GM23338 (cell line): ENCODE data around the gene HRK. TPM values are rescaled to one million over a fixed set of nuclear protein-coding genes. Genes with fewer than 3 reads are reported as not detected.

Experiments
- ATAC-seq: fragments of 200-7000 bp; cut with Tn5 transposase; 3 replicates; pipeline ENCODE4 v1.9.1; 2020
- DNase-seq: peaks from one replicate; pipeline ENCODE4 v3.0.0-alpha.2; 2015; ENCODE audit warnings: low spot score
- H2AFZ ChIP-seq: fragments of 200-600 bp; sonication (generic); 2 replicates; pipeline ENCODE4 v1.8.0; 2016; ENCODE audit warnings: antibody characterized with exemption, mild to moderate bottlenecking, moderate library complexity
- H3F3A ChIP-seq: fragments of 200-600 bp; sonication (generic); replicated peaks from 2 replicates; pipeline ENCODE4 v1.8.0; 2017; ENCODE audit warnings: antibody characterized with exemption, mixed run types, low read depth
- H3K27ac ChIP-seq: fragments of 200-600 bp; sonication (generic); 2 replicates; pipeline ENCODE4 v1.6.1; 2016; ENCODE audit warnings: low read depth
- H3K27me3 ChIP-seq: fragments of 200-600 bp; sonication (generic); 2 replicates; pipeline ENCODE4 v1.8.0; 2016; ENCODE audit warnings: mild to moderate bottlenecking, mixed run types, moderate library complexity; ENCODE audit not compliant: insufficient read depth
- H3K36me3 ChIP-seq: fragments of 200-600 bp; sonication (generic); 2 replicates; pipeline ENCODE4 v1.8.0; 2016; ENCODE audit warnings: mild to moderate bottlenecking; ENCODE audit not compliant: insufficient read depth
- H3K4me1 ChIP-seq: fragments of 200-600 bp; sonication (generic); 2 replicates; pipeline ENCODE4 v1.8.0; 2016; ENCODE audit warnings: mild to moderate bottlenecking, moderate library complexity; ENCODE audit not compliant: insufficient read depth
- H3K4me2 ChIP-seq: fragments of 200-600 bp; sonication (generic); 2 replicates; pipeline ENCODE4 v1.7.1; 2017; ENCODE audit warnings: mixed run types
- H3K4me3 ChIP-seq: fragments of 200-600 bp; sonication (generic); 2 replicates; pipeline ENCODE4 v1.6.1; 2016; ENCODE audit warnings: mixed run types
- H3K79me2 ChIP-seq: fragments of 200-600 bp; sonication (generic); replicated peaks from 2 replicates; pipeline ENCODE4 v1.8.0; 2017; ENCODE audit warnings: mild to moderate bottlenecking; ENCODE audit not compliant: insufficient read depth
- H3K9me2 ChIP-seq: fragments of 200-600 bp; sonication (generic); 2 replicates; pipeline ENCODE4 v1.8.0; 2017; ENCODE audit not compliant: insufficient read depth
- H4K20me1 ChIP-seq: fragments of 200-600 bp; sonication (generic); replicated peaks from 2 replicates; pipeline ENCODE4 v1.8.0; 2017; ENCODE audit warnings: mild to moderate bottlenecking; ENCODE audit not compliant: insufficient read depth
- H3K27ac Mint-ChIP-seq: 2 replicates; pipeline ENCODE4 v1.8.0; 2020; ENCODE audit warnings: inconsistent platforms, mild to moderate bottlenecking, moderate library complexity, mixed read lengths
- H3K27me3 Mint-ChIP-seq: 3 replicates; pipeline ENCODE4 v1.8.0; 2022; ENCODE audit warnings: low read depth, mild to moderate bottlenecking, moderate library complexity, mixed read lengths, inconsistent platforms; ENCODE audit not compliant: insufficient read depth, poor library complexity
- H3K36me3 Mint-ChIP-seq: 3 replicates; pipeline ENCODE4 v1.8.0; 2021; ENCODE audit warnings: low read depth, mild to moderate bottlenecking, inconsistent platforms, moderate library complexity, mixed read lengths
- H3K4me1 Mint-ChIP-seq: 3 replicates; pipeline ENCODE4 v1.8.0; 2020; ENCODE audit warnings: mild to moderate bottlenecking, inconsistent platforms, mixed read lengths
- H3K4me3 Mint-ChIP-seq: 3 replicates; pipeline ENCODE4 v1.8.0; 2021; ENCODE audit warnings: moderate library complexity, mild to moderate bottlenecking, inconsistent platforms, mixed read lengths
- H3K9me3 Mint-ChIP-seq: 3 replicates; pipeline ENCODE4 v1.8.0; 2020; ENCODE audit warnings: moderate library complexity, mild to moderate bottlenecking, inconsistent platforms, mixed read lengths
- CREB1 ChIP-seq: fragments of 250-450 bp; sonication (Bioruptor Pico); IDR thresholded peaks from 2 replicates; pipeline ENCODE4 v1.5.0; 2020; ENCODE audit warnings: low read depth, mild to moderate bottlenecking, moderate library complexity
- ETS1 ChIP-seq: IDR thresholded peaks from 2 replicates; pipeline ENCODE4 v1.6.1; 2016; ENCODE audit warnings: antibody characterized with exemption
- EZH2phosphoT487 ChIP-seq: fragments of 200-600 bp; sonication (generic); IDR thresholded peaks from one replicate; pipeline ENCODE4 v1.8.1; 2018; ENCODE audit warnings: antibody characterized with exemption; ENCODE audit not compliant: unreplicated experiment
- JUNB ChIP-seq: IDR thresholded peaks from one replicate; pipeline ENCODE4 v1.6.1; 2016; ENCODE audit warnings: antibody characterized with exemption; ENCODE audit not compliant: unreplicated experiment
- NANOG ChIP-seq: IDR thresholded peaks from 2 replicates; pipeline ENCODE4 v1.6.1; 2016; ENCODE audit warnings: antibody characterized with exemption, borderline replicate concordance
- POLR2AphosphoS5 ChIP-seq: IDR thresholded peaks from 2 replicates; pipeline ENCODE4 v1.6.1; 2016; ENCODE audit warnings: antibody characterized with exemption, low read depth
- REST ChIP-seq: IDR thresholded peaks from one replicate; pipeline ENCODE4 v1.6.1; 2018; ENCODE audit warnings: antibody characterized with exemption; ENCODE audit not compliant: unreplicated experiment
- STAT1 ChIP-seq: IDR thresholded peaks from one replicate; pipeline ENCODE4 v1.6.1; 2016; ENCODE audit warnings: antibody characterized with exemption; ENCODE audit not compliant: unreplicated experiment
- polyA plus RNA-seq: library from polyadenylated mRNA; unstranded; fragments of >200 nt; fragmentation: Nextera tagmentation; extraction: Ambion mirVana; gene quantifications from 2 replicates; pipeline ENCODE4 v1.2.1, GENCODE V29; 2016
- total RNA-seq: library from RNA; depleted of rRNA; stranded (reverse); fragments of >200 nt; shearing (Covaris generic); gene quantifications from 2 replicates; pipeline ENCODE4 v1.2.3, GENCODE V29; 2014

HRK gene
- total and polyA plus RNA-seq, 2 experiments from 2014 or later: 1.7 to 1.9 TPM

- Mint-ChIP-seq H3K4me1 (peaks cover 20% of the 10 kb centered on the region), H3K27me3 (no peaks in the 10 kb centered on the region), H3K27ac (peak overlapping the region; percentile 35; the same call in 1 of the 2 replicates), H3K9me3 (no peaks in the 10 kb centered on the region), H3K36me3 (peaks cover 10% of the 10 kb centered on the region; the same call in 2 of the 3 replicates), H3K4me3 (no peak overlapping the region)
- Histone ChIP-seq H2AFZ (no peak overlapping the region), H3K27me3 (no peaks in the 10 kb centered on the region), H4K20me1 (peaks cover 3% of the 10 kb centered on the region), H3F3A (no peaks in the 10 kb centered on the region), H3K79me2 (peaks cover 14% of the 10 kb centered on the region), H3K9me2 (no peaks in the 10 kb centered on the region), H3K4me3 (no peak overlapping the region), H3K36me3 (no peaks in the 10 kb centered on the region; the same call in none of the 2 replicates), H3K4me2 (no peak overlapping the region), H3K27ac (no peak overlapping the region), H3K4me1 (no peaks in the 10 kb centered on the region)
- TF ChIP-seq CREB1 (CRISPR knock-in tag): no peak
- no peak for TF ChIP-seq POLR2AphosphoS5
- no peak for TF ChIP-seq JUNB
- TF ChIP-seq ETS1: no peak
- TF ChIP-seq NANOG: no peak
- TF ChIP-seq EZH2phosphoT487: no peak
- TF ChIP-seq REST: no peak
- no peak for TF ChIP-seq STAT1
- no peak for DNase-seq
- no peak for ATAC-seq
Observed at GRCh38 chr12:116928504-116928903, 47.3 kb upstream of the HRK start.

GRCh38 chr12:116927244-116927940, 46.2 kb upstream of the HRK start:
- Mint-ChIP-seq H3K9me3 (no peaks in the 10 kb centered on the region), H3K27me3 (no peaks in the 10 kb centered on the region), H3K4me1 (peaks cover 20% of the 10 kb centered on the region), H3K36me3 (peaks cover 10% of the 10 kb centered on the region; the same call in 2 of the 3 replicates), H3K27ac (peak overlapping the region; percentile 70; the same call in 1 of the 2 replicates), H3K4me3 (no peak overlapping the region)
- no peaks in the 10 kb centered on the region for H3F3A ChIP-seq
- no peaks in the 10 kb centered on the region; the same call in none of the 2 replicates for H3K36me3 ChIP-seq
- DNase-seq (no peak), ATAC-seq (no peak)
- H4K20me1 ChIP-seq: no peaks in the 10 kb centered on the region; the same call in none of the 2 replicates
- no peak overlapping the region for H2AFZ ChIP-seq
- H3K9me2 ChIP-seq: no peaks in the 10 kb centered on the region
- H3K4me1 ChIP-seq: no peaks in the 10 kb centered on the region
- H3K4me3 ChIP-seq: no peak overlapping the region
- H3K27me3 ChIP-seq: no peaks in the 10 kb centered on the region
- H3K79me2 ChIP-seq: peaks cover 14% of the 10 kb centered on the region
- no peak overlapping the region for H3K27ac ChIP-seq
- H3K4me2 ChIP-seq: no peak overlapping the region
- TF ChIP-seq JUNB (no peak), POLR2AphosphoS5 (no peak), REST (no peak)
